ENCODE data around the gene ZNF425.

GRCh38 chr7:149104214-149104613 lies 21.9 kb downstream of the ZNF425 start:
- TF ChIP-seq, protein P1, sequence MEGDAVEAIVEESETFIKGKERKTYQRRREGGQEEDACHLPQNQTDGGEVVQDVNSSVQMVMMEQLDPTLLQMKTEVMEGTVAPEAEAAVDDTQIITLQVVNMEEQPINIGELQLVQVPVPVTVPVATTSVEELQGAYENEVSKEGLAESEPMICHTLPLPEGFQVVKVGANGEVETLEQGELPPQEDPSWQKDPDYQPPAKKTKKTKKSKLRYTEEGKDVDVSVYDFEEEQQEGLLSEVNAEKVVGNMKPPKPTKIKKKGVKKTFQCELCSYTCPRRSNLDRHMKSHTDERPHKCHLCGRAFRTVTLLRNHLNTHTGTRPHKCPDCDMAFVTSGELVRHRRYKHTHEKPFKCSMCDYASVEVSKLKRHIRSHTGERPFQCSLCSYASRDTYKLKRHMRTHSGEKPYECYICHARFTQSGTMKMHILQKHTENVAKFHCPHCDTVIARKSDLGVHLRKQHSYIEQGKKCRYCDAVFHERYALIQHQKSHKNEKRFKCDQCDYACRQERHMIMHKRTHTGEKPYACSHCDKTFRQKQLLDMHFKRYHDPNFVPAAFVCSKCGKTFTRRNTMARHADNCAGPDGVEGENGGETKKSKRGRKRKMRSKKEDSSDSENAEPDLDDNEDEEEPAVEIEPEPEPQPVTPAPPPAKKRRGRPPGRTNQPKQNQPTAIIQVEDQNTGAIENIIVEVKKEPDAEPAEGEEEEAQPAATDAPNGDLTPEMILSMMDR (IDR thresholded peaks at IDR 0.05): no peak
- TF ChIP-seq EP300 (IDR thresholded peaks at IDR 0.05) (no peak), POLR2A (IDR thresholded peaks at IDR 0.05) (no peak), POLR2AphosphoS5 (IDR thresholded peaks at IDR 0.05) (no peak)

All from stomach (tissue), 4 donors.